Memory B cell (primary cell): ENCODE results near the gene PLA2G4F.

Experiments used
- ATAC-seq: fragments of 150-1000 bp; cut with Tn5 transposase; 2 replicates; pipeline ENCODE4 v1.10.0; 2021; ENCODE audit warnings: low read depth, mild to moderate bottlenecking, moderate library complexity
- DNase-seq, 2 donors: peaks; one replicate each; pipeline ENCODE4 v3.0.0; 2022; ENCODE audit warnings: low spot score in 2 of 2
- H3K27ac Mint-ChIP-seq: one replicate; pipeline ENCODE4 v1.8.0; 2022; ENCODE audit warnings: mild to moderate bottlenecking, moderate library complexity, mixed read lengths
- H3K27me3 Mint-ChIP-seq: one replicate; pipeline ENCODE4 v1.8.0; 2022; ENCODE audit warnings: mixed read lengths
- H3K36me3 Mint-ChIP-seq: one replicate; pipeline ENCODE4 v1.8.0; 2022; ENCODE audit warnings: mild to moderate bottlenecking, mixed read lengths
- H3K4me1 Mint-ChIP-seq: one replicate; pipeline ENCODE4 v1.8.0; 2022; ENCODE audit warnings: mixed read lengths
- H3K4me3 Mint-ChIP-seq: one replicate; pipeline ENCODE4 v1.8.0; 2022; ENCODE audit warnings: mild to moderate bottlenecking, moderate library complexity, mixed read lengths
- H3K9me3 Mint-ChIP-seq: one replicate; pipeline ENCODE4 v1.8.0; 2022; ENCODE audit warnings: mixed read lengths

PLA2G4F gene

GRCh38 chr15:42119446-42119760 is 37.0 kb downstream of the PLA2G4F start:
- Mint-ChIP-seq H3K27ac (no peak overlapping the region), H3K36me3 (peaks cover 2% of the 10 kb centered on the region), H3K27me3 (peaks cover 8% of the 10 kb centered on the region), H3K9me3 (peaks cover 3% of the 10 kb centered on the region), H3K4me1 (peaks cover 3% of the 10 kb centered on the region), H3K4me3 (no peak overlapping the region)
- ATAC-seq (no peak), DNase-seq (no peak)

GRCh38 chr15:42118650-42119445 is 37.6 kb downstream of the PLA2G4F start:
- no peak for DNase-seq
- ATAC-seq, result no peak

GRCh38 chr15:42111924-42112323 is 44.5 kb downstream of the PLA2G4F start:
- DNase-seq, result no peak
- Mint-ChIP-seq H3K36me3 (peaks cover 2% of the 10 kb centered on the region), H3K27me3 (peaks cover 16% of the 10 kb centered on the region), H3K4me3 (no peak overlapping the region), H3K4me1 (peaks cover 6% of the 10 kb centered on the region), H3K27ac (no peak overlapping the region), H3K9me3 (peaks cover 6% of the 10 kb centered on the region)
- no peak for ATAC-seq

More at GRCh38 chr15:42118650-42119445, 37.6 kb downstream of the PLA2G4F start:
- peaks cover 3% of the 10 kb centered on the region for H3K9me3 Mint-ChIP-seq
- no peak overlapping the region for H3K27ac Mint-ChIP-seq
- no peak overlapping the region for H3K4me3 Mint-ChIP-seq
- peaks cover 3% of the 10 kb centered on the region for H3K4me1 Mint-ChIP-seq
- peaks cover 8% of the 10 kb centered on the region for H3K27me3 Mint-ChIP-seq
- H3K36me3 Mint-ChIP-seq, result peaks cover 2% of the 10 kb centered on the region

- peaks cover 6% of the 10 kb centered on the region for H3K4me1 Mint-ChIP-seq
- DNase-seq (no peak), ATAC-seq (no peak)
- no peaks in the 10 kb centered on the region for H3K36me3 Mint-ChIP-seq
- H3K27ac Mint-ChIP-seq, result no peak overlapping the region
- no peak overlapping the region for H3K4me3 Mint-ChIP-seq
- peaks cover 4% of the 10 kb centered on the region for H3K9me3 Mint-ChIP-seq
- H3K27me3 Mint-ChIP-seq, result peaks cover 16% of the 10 kb centered on the region
These were observed 46.1 kb downstream of the PLA2G4F start for GRCh38 chr15:42110367-42110766.

- Mint-ChIP-seq H3K4me3 (no peak overlapping the region), H3K36me3 (no peaks in the 10 kb centered on the region), H3K9me3 (peaks cover 4% of the 10 kb centered on the region), H3K4me1 (peaks cover 6% of the 10 kb centered on the region), H3K27me3 (peaks cover 16% of the 10 kb centered on the region), H3K27ac (no peak overlapping the region)
- DNase-seq (no peak), ATAC-seq (peak; percentile 49)
These were observed 47.6 kb downstream of the PLA2G4F start for GRCh38 chr15:42108806-42109205.

GRCh38 chr15:42108189-42108588 is 48.2 kb downstream of the PLA2G4F start:
- H3K9me3 Mint-ChIP-seq, result peaks cover 2% of the 10 kb centered on the region
- no peak for DNase-seq
- H3K27ac Mint-ChIP-seq, result no peak overlapping the region
- no peak overlapping the region for H3K4me3 Mint-ChIP-seq
- ATAC-seq, result no peak
- H3K27me3 Mint-ChIP-seq, result peaks cover 16% of the 10 kb centered on the region
- peaks cover 6% of the 10 kb centered on the region for H3K4me1 Mint-ChIP-seq
- no peaks in the 10 kb centered on the region for H3K36me3 Mint-ChIP-seq

- Mint-ChIP-seq H3K27ac (no peak overlapping the region), H3K4me3 (no peak overlapping the region), H3K36me3 (no peaks in the 10 kb centered on the region), H3K9me3 (peaks cover under 1% of the 10 kb centered on the region), H3K4me1 (peaks cover 6% of the 10 kb centered on the region), H3K27me3 (peaks cover 14% of the 10 kb centered on the region)
- ATAC-seq (peak; percentile 35), DNase-seq (no peak)
These were observed 49.0 kb downstream of the PLA2G4F start for GRCh38 chr15:42107473-42107872.

- DNase-seq (no peak), ATAC-seq (no peak)
- Mint-ChIP-seq H3K27ac (no peak overlapping the region), H3K27me3 (peaks cover 14% of the 10 kb centered on the region), H3K36me3 (no peaks in the 10 kb centered on the region), H3K4me1 (peaks cover 6% of the 10 kb centered on the region), H3K4me3 (no peak overlapping the region), H3K9me3 (no peaks in the 10 kb centered on the region)
These were observed 50.1 kb downstream of the PLA2G4F start for GRCh38 chr15:42106288-42106687.

GRCh38 chr15:42104095-42104891 is 52.1 kb downstream of the PLA2G4F start:
- Mint-ChIP-seq H3K4me1 (peaks cover 6% of the 10 kb centered on the region), H3K27ac (no peak overlapping the region)

GRCh38 chr15:42102646-42103235 is 53.7 kb downstream of the PLA2G4F start:
- Mint-ChIP-seq H3K27ac (no peak overlapping the region), H3K36me3 (no peaks in the 10 kb centered on the region), H3K9me3 (peaks cover 1% of the 10 kb centered on the region), H3K4me1 (peaks cover 6% of the 10 kb centered on the region), H3K4me3 (no peak overlapping the region), H3K27me3 (peaks cover 12% of the 10 kb centered on the region)
- DNase-seq, result no peak
- peak; percentile 48 for ATAC-seq

More at GRCh38 chr15:42104095-42104891, 52.1 kb downstream of the PLA2G4F start:
- H3K9me3 Mint-ChIP-seq, result no peaks in the 10 kb centered on the region
- DNase-seq (no peak), ATAC-seq (no peak)
- H3K27me3 Mint-ChIP-seq, result peaks cover 9% of the 10 kb centered on the region
- no peaks in the 10 kb centered on the region for H3K36me3 Mint-ChIP-seq
- no peak overlapping the region for H3K4me3 Mint-ChIP-seq

- no peak for DNase-seq
- Mint-ChIP-seq H3K27ac (no peak overlapping the region), H3K27me3 (peaks cover 13% of the 10 kb centered on the region), H3K36me3 (no peaks in the 10 kb centered on the region), H3K4me1 (no peaks in the 10 kb centered on the region), H3K9me3 (peaks cover 1% of the 10 kb centered on the region), H3K4me3 (no peak overlapping the region)
- ATAC-seq, result no peak
These were observed 54.6 kb downstream of the PLA2G4F start for GRCh38 chr15:42101861-42102260.

- DNase-seq (no peak), ATAC-seq (no peak)
- Mint-ChIP-seq H3K36me3 (no peaks in the 10 kb centered on the region), H3K4me1 (no peaks in the 10 kb centered on the region), H3K27ac (no peak overlapping the region), H3K9me3 (peaks cover 1% of the 10 kb centered on the region), H3K4me3 (no peak overlapping the region), H3K27me3 (peaks cover 14% of the 10 kb centered on the region)
These were observed 56.2 kb downstream of the PLA2G4F start for GRCh38 chr15:42100021-42100800.

- peaks cover 1% of the 10 kb centered on the region for H3K9me3 Mint-ChIP-seq
- H3K27ac Mint-ChIP-seq, result no peak overlapping the region
- no peak overlapping the region for H3K4me3 Mint-ChIP-seq
- H3K36me3 Mint-ChIP-seq, result no peaks in the 10 kb centered on the region
- no peaks in the 10 kb centered on the region for H3K4me1 Mint-ChIP-seq
- peaks cover 15% of the 10 kb centered on the region for H3K27me3 Mint-ChIP-seq
- no peak for ATAC-seq
- no peak for DNase-seq
These were observed 59.4 kb downstream of the PLA2G4F start for GRCh38 chr15:42097018-42097417.
